GM12878 (cell line): Measurements from ENCODE around the gene JAKMIP1. TPM values are rescaled to one million over a fixed set of nuclear protein-coding genes. Genes with fewer than 3 reads are reported as not detected.

Experiments
- ATAC-seq: fragments of 200-7000 bp; cut with Tn5 transposase; 3 replicates; pipeline ENCODE4 v1.9.1; 2020; ENCODE audit warnings: mild to moderate bottlenecking, moderate library complexity
- BruUV-seq: library from RNA; stranded (reverse); fragments of 400-500 nt; replicated peaks from 2 replicates; lab custom pipeline; 2021; lab: Mats Ljungman, UMichigan
- CTCF ChIA-PET: fragments of 300-600 bp; sonication (Branson Sonifier 250); formaldehyde crosslinking; extraction: SDS; loops from one replicate; lab custom pipeline; 2021; ENCODE audit warnings: inconsistent platforms; lab: Yijun Ruan, JAX
- POLR2A ChIA-PET: fragments of 350-600 bp; formaldehyde crosslinking; extraction: SDS; loops from one replicate; lab custom pipeline; 2021; ENCODE audit warnings: inconsistent platforms; lab: Charles Lee
- RAD21 ChIA-PET: fragments of 300-600 bp; sonication (Branson Sonifier 250); formaldehyde crosslinking; loops from one replicate; lab custom pipeline; 2023; ENCODE audit warnings: antibody characterized with exemption; ENCODE audit not compliant: unreplicated experiment; lab: Charles Lee
- SMC1A ChIA-PET: fragments of 300-600 bp; sonication (Branson Sonifier 250); formaldehyde crosslinking; loops from one replicate; lab custom pipeline; 2023; ENCODE audit not compliant: unreplicated experiment, uncharacterized antibody; lab: Charles Lee
- DNase-seq: peaks from one replicate; pipeline ENCODE4 v3.0.0-alpha.2; 2011; ENCODE audit warnings: low read depth, low spot score
- FAIRE-seq: peaks from 3 replicates; lab custom pipeline; 2011; peaks lifted over from hg19 to GRCh38; lab: Jason Lieb, UNC
- H2AFZ ChIP-seq: 2 replicates; pipeline ENCODE4 v1.6.0; 2011; ENCODE audit warnings: low read depth, low read length, control low read depth; ENCODE audit not compliant: control insufficient read depth
- H3K27ac ChIP-seq: 2 replicates; pipeline ENCODE4 v1.5.1; 2011; ENCODE audit warnings: control low read depth; ENCODE audit not compliant: control insufficient read depth, insufficient read depth
- H3K27me3 ChIP-seq, 2 experiments: replicated peaks in 1 of 2; 2 replicates each; pipeline versions ENCODE4 v1.6.0 to v1.6.1; 2011; ENCODE audit warnings: low read length in 1 of 2; ENCODE audit not compliant: control insufficient read depth in 2 of 2, insufficient read depth in 2 of 2
- H3K36me3 ChIP-seq, 2 experiments: 2 replicates each; pipeline ENCODE4 v1.5.1; 2011; ENCODE audit warnings: low read length in 1 of 2; ENCODE audit not compliant: control insufficient read depth in 2 of 2, insufficient read depth in 2 of 2
- H3K4me1 ChIP-seq: 2 replicates; pipeline ENCODE4 v1.6.1; 2011; ENCODE audit warnings: mild to moderate bottlenecking, low read length, moderate library complexity, mixed read lengths; ENCODE audit not compliant: control insufficient read depth, insufficient read depth
- H3K4me2 ChIP-seq: 2 replicates; pipeline ENCODE4 v1.6.0; 2011; ENCODE audit warnings: control low read depth; ENCODE audit not compliant: control insufficient read depth, insufficient read depth
- H3K4me3 ChIP-seq: fragments of 200-600 bp; sonication (generic); 2 replicates; pipeline ENCODE4 v1.5.1; 2016
- H3K79me2 ChIP-seq: 2 replicates; pipeline ENCODE4 v1.6.0; 2011; ENCODE audit warnings: low read length; ENCODE audit not compliant: control insufficient read depth, insufficient read depth
- H3K9ac ChIP-seq: 2 replicates; pipeline ENCODE4 v1.8.0; 2011; ENCODE audit warnings: low read length, control low read depth, mixed read lengths; ENCODE audit not compliant: control insufficient read depth, insufficient read depth
- H3K9me3 ChIP-seq: replicated peaks from 3 replicates; pipeline ENCODE4 v1.5.1; 2011; ENCODE audit warnings: mild to moderate bottlenecking, low read length; ENCODE audit not compliant: control insufficient read depth, insufficient read depth
- H4K20me1 ChIP-seq: 2 replicates; pipeline ENCODE4 v1.6.0; 2011; ENCODE audit not compliant: control insufficient read depth, insufficient read depth
- BACH1 ChIP-seq: fragments of 450-650 bp; IDR thresholded peaks from 2 replicates; pipeline ENCODE4 v1.6.1; 2017; ENCODE audit warnings: mild to moderate bottlenecking, borderline replicate concordance
- CHD4 ChIP-seq: fragments of 200-600 bp; sonication (generic); IDR thresholded peaks from 2 replicates; pipeline ENCODE4 v1.6.1; 2016; ENCODE audit warnings: mild to moderate bottlenecking
- EED ChIP-seq: sonication (generic); IDR thresholded peaks from 2 replicates; pipeline ENCODE4 v1.6.1; 2016; ENCODE audit warnings: antibody characterized with exemption, low read depth
- KAT2A ChIP-seq: conservative IDR thresholded peaks from 2 replicates; pipeline ENCODE4 v1.6.1; 2011; ENCODE audit warnings: low read depth, low read length; ENCODE audit not compliant: control insufficient read depth
- KLF5 ChIP-seq: fragments of 450-650 bp; IDR thresholded peaks from 2 replicates; pipeline ENCODE4 v1.6.1; 2014; ENCODE audit warnings: mild to moderate bottlenecking; ENCODE audit not compliant: partially characterized antibody
- MYB ChIP-seq: fragments of 150-350 bp; IDR thresholded peaks from 2 replicates; pipeline ENCODE4 v1.6.1; 2014; ENCODE audit warnings: mild to moderate bottlenecking, low read depth, low read length, borderline replicate concordance
- NFXL1 ChIP-seq: fragments of 450-650 bp; IDR thresholded peaks from 2 replicates; pipeline ENCODE4 v1.6.1; 2017; ENCODE audit warnings: antibody characterized with exemption, mild to moderate bottlenecking, borderline replicate concordance
- NRF1 ChIP-seq: conservative IDR thresholded peaks from 2 replicates; pipeline ENCODE4 v1.6.1; 2011; ENCODE audit warnings: mild to moderate bottlenecking, low read depth, low read length, improper control_type of control experiment
- SRF ChIP-seq, 2 experiments: IDR thresholded peaks; 2 replicates each; pipeline ENCODE4 v1.6.1; 2011; ENCODE audit warnings: low read depth in 2 of 2, low read length in 2 of 2, mild to moderate bottlenecking in 1 of 2, moderate library complexity in 1 of 2
- WGBS: methylation state at CpG from one replicate; pipeline ENCODE4 v1.1.6; 2016; ENCODE audit warnings: low lambda C conversion rate; ENCODE audit not compliant: insufficient replicate concordance, insufficient coverage; ENCODE audit errors: missing lambda C conversion rate; 5-methylcytosine and 5-hydroxymethylcytosine counted together
- in situ Hi-C: fragments of 300-500 bp; cut with MboI; formaldehyde crosslinking; loops from 9 replicates; pipeline ENCODE4 v1.14.3; 2018; ENCODE audit warnings: mixed read lengths
- intact Hi-C: fragments of 100-400 bp; cut with micrococcal nuclease; formaldehyde crosslinking; loops from one replicate; pipeline ENCODE4 v1.14.2; 2022; ENCODE audit not compliant: unreplicated experiment
- polyA plus RNA-seq, 11 experiments: library from polyadenylated mRNA; depleted of rRNA in 4 of 11; unstranded in 6 of 11; stranded (reverse) in 5 of 11; fragments of >200 nt; fragmentation: Nextera tagmentation in 4 of 11; fragmentation: Illumina TruSeq in 1 of 11; extraction: Ambion mirVana in 4 of 11; extraction: Trizol in 1 of 11; gene quantifications; 1 replicate in 1 of 11; 2 replicates in 10 of 11; pipeline versions ENCODE4 v1.2.1 to v1.2.3, GENCODE V29; 2011 to 2016; ENCODE audit warnings: inconsistent platforms in 2 of 11, missing spikeins in 2 of 11, low read depth in 1 of 11
- total RNA-seq, 4 experiments: library from RNA; depleted of rRNA in 3 of 4; stranded (reverse); fragments of >200 nt in 3 of 4; fragmentation: Illumina TruSeq in 1 of 4; extraction: Trizol in 1 of 4; gene quantifications; 2 replicates each; pipeline versions ENCODE4 v1.2.1 to v1.2.3, GENCODE V29; 2013 to 2021
- TF ChIP-seq, protein P1 (sequence below): fragments of 450-650 bp; formaldehyde crosslinking; IDR thresholded peaks from 2 replicates; pipeline ENCODE4 v1.4.0; 2020; ENCODE audit warnings: mild to moderate bottlenecking, moderate library complexity

Gene JAKMIP1
- total and polyA plus RNA-seq, 10 of the 15 experiments (the other 5 are each of a cell fraction or from before 2014, with no cell fraction given), result 0.52 to 16.7 (median 12.3) TPM

DNA sequence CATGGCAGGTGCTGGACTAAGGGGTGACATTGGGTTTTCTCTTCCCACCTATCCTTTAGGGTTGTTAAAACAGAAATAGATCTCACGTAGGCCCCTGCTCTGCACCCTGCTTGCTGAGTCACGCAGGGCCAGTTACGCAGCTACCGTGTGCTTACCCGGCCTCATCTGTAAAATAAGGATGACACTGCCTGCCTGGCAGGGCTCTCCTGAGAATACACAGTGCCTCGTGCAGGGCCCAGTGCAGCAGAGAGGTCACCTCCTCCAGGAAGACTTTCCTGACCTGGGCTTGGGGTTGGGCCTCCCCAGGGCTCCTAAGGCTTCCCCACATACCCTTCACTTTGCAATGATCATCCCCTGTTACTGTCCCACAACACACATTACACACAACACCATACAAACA lies 33.6 kb upstream of the JAKMIP1 start:
- intact Hi-C loops (no loop called here), in situ Hi-C loops (no loop called here)
- ATAC-seq (no peak), DNase-seq (no peak), FAIRE-seq (no peak)
- Histone ChIP-seq H2AFZ (no peak overlapping the region), H3K4me2 (no peak overlapping the region), H3K4me1 (no peaks in the 10 kb centered on the region), H3K36me3 (no peaks in the 10 kb centered on the region), H3K27ac (no peak overlapping the region), H3K9ac (no peak overlapping the region), H3K4me3 (no peak overlapping the region), H4K20me1 (no peaks in the 10 kb centered on the region), H3K27me3 (no peaks in the 10 kb centered on the region; a peak in 2 of 4 replicates), H3K9me3 (no peaks in the 10 kb centered on the region), H3K79me2 (no peaks in the 10 kb centered on the region)
- POLR2A ChIA-PET, result no interaction called here
- no peak for TF ChIP-seq CHD4
- TF ChIP-seq SRF (IDR thresholded peaks at IDR 0.05; ENCODE audit: low read depth in 2 of 2, low read length in 2 of 2), result no peak
- TF ChIP-seq KAT2A, result no peak
- TF ChIP-seq EED, result no peak
- TF ChIP-seq NFXL1, result no peak
- TF ChIP-seq MYB, result no peak
- TF ChIP-seq, protein P1, sequence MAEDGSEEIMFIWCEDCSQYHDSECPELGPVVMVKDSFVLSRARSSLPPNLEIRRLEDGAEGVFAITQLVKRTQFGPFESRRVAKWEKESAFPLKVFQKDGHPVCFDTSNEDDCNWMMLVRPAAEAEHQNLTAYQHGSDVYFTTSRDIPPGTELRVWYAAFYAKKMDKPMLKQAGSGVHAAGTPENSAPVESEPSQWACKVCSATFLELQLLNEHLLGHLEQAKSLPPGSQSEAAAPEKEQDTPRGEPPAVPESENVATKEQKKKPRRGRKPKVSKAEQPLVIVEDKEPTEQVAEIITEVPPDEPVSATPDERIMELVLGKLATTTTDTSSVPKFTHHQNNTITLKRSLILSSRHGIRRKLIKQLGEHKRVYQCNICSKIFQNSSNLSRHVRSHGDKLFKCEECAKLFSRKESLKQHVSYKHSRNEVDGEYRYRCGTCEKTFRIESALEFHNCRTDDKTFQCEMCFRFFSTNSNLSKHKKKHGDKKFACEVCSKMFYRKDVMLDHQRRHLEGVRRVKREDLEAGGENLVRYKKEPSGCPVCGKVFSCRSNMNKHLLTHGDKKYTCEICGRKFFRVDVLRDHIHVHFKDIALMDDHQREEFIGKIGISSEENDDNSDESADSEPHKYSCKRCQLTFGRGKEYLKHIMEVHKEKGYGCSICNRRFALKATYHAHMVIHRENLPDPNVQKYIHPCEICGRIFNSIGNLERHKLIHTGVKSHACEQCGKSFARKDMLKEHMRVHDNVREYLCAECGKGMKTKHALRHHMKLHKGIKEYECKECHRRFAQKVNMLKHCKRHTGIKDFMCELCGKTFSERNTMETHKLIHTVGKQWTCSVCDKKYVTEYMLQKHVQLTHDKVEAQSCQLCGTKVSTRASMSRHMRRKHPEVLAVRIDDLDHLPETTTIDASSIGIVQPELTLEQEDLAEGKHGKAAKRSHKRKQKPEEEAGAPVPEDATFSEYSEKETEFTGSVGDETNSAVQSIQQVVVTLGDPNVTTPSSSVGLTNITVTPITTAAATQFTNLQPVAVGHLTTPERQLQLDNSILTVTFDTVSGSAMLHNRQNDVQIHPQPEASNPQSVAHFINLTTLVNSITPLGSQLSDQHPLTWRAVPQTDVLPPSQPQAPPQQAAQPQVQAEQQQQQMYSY, result no peak
- TF ChIP-seq KLF5, result no peak
- no peak for TF ChIP-seq NRF1
- TF ChIP-seq BACH1, result no peak
- no TSS peak for BruUV-seq
- RAD21 ChIA-PET, result no interaction called here
- SMC1A ChIA-PET, result no interaction called here
- CTCF ChIA-PET, result no interaction called here
- 67% methylated on average over 6 of the region's 6 CpGs for WGBS
